Vagina (tissue), 2 donors: ENCODE results near the gene SERPINE2. TPM values are rescaled to one million over a fixed set of nuclear protein-coding genes. Genes with fewer than 3 reads are reported as not detected.

Source experiments
- DNase-seq, 2 donors: peaks; one replicate each; pipeline ENCODE4 v3.0.0-alpha.2; 2017; ENCODE audit errors: extremely low spot score in 2 of 2
- H3K27ac ChIP-seq: fragments of 200-600 bp; sonication (generic); one replicate; pipeline ENCODE4 v1.5.1; 2019
- H3K27me3 ChIP-seq: fragments of 200-600 bp; sonication (generic); one replicate; pipeline ENCODE4 v1.5.1; 2019
- H3K36me3 ChIP-seq, 2 donors: fragments of 200-600 bp; sonication (generic); one replicate each; pipeline ENCODE4 v1.5.1; 2017 to 2019
- H3K4me1 ChIP-seq: fragments of 200-600 bp; sonication (generic); one replicate; pipeline ENCODE4 v1.5.1; 2019
- H3K4me3 ChIP-seq, 2 donors: fragments of 200-600 bp; sonication (generic); 1 replicate in 1 of 2; 2 replicates in 1 of 2; pipeline ENCODE4 v1.5.1; 2016 to 2019
- H3K9me3 ChIP-seq: fragments of 200-600 bp; sonication (generic); one replicate; pipeline ENCODE4 v1.5.1; 2019
- CTCF ChIP-seq, 3 experiments: fragments of 450-650 bp in 2 of 3; fragments of 200-600 bp in 1 of 3; sonication (generic) in 1 of 3; IDR thresholded peaks; one replicate each; pipeline ENCODE4 v1.5.1; 2017 to 2019; ENCODE audit warnings: antibody characterized with exemption in 3 of 3, mild to moderate bottlenecking in 2 of 3, moderate library complexity in 2 of 3
- POLR2A ChIP-seq, 2 donors: fragments of 450-650 bp; IDR thresholded peaks; one replicate each; pipeline ENCODE4 v1.6.1; 2017; ENCODE audit warnings: antibody characterized with exemption in 2 of 2, mild to moderate bottlenecking in 2 of 2, moderate library complexity in 2 of 2
- POLR2AphosphoS5 ChIP-seq, 2 donors: sonication (generic); formaldehyde crosslinking; IDR thresholded peaks; one replicate each; pipeline ENCODE4 v1.9.0; 2017; ENCODE audit warnings: antibody characterized with exemption in 2 of 2, mild to moderate bottlenecking in 2 of 2, low read depth in 1 of 2; ENCODE audit not compliant: insufficient read depth in 1 of 2
- intact Hi-C: fragments of 100-400 bp; cut with DNase I; formaldehyde crosslinking; loops from one replicate; pipeline ENCODE4 v1.15.1; 2023
- total RNA-seq: library from RNA; depleted of rRNA; stranded (reverse); fragments of >200 nt; gene quantifications from one replicate; pipeline ENCODE4 v1.2.3, GENCODE V29; 2016

SERPINE2 gene
- total RNA-seq, 1 donor from 2014 or later, result 52.3 TPM

- Histone ChIP-seq H3K9me3 (no peaks in the 10 kb centered on the region), H3K4me3 (no peak overlapping the region), H3K36me3 (peaks cover 0 to 9% of the 10 kb centered on the region in 2 donors), H3K27me3 (no peaks in the 10 kb centered on the region), H3K4me1 (no peaks in the 10 kb centered on the region), H3K27ac (no peak overlapping the region)
- intact Hi-C loops, result no loop called here
- TF ChIP-seq POLR2A (IDR thresholded peaks at IDR 0.05), result no peak
- no peak for TF ChIP-seq CTCF (IDR thresholded peaks at IDR 0.05)
- no peak for TF ChIP-seq POLR2AphosphoS5 (IDR thresholded peaks at IDR 0.05; ENCODE audit: insufficient read depth in 1 of 2, low read depth in 1 of 2)
- no peak for DNase-seq
These were observed 58.7 kb downstream of the SERPINE2 start for GRCh38 chr2:223980397-223980735.

GRCh38 chr2:223979730-223980396 lies 59.2 kb downstream of the SERPINE2 start:
- Histone ChIP-seq H3K4me3 (no peak overlapping the region), H3K27me3 (no peaks in the 10 kb centered on the region), H3K36me3 (peaks cover 0 to 9% of the 10 kb centered on the region in 2 donors), H3K4me1 (no peaks in the 10 kb centered on the region), H3K9me3 (no peaks in the 10 kb centered on the region), H3K27ac (no peak overlapping the region)
- intact Hi-C loops, result no loop called here
- DNase-seq, result no peak
- TF ChIP-seq CTCF (IDR thresholded peaks at IDR 0.05), result no peak
- TF ChIP-seq POLR2AphosphoS5 (IDR thresholded peaks at IDR 0.05; ENCODE audit: insufficient read depth in 1 of 2, low read depth in 1 of 2), result no peak
- TF ChIP-seq POLR2A (IDR thresholded peaks at IDR 0.05), result no peak

GRCh38 chr2:223978451-223978850 lies 60.6 kb downstream of the SERPINE2 start:
- no peaks in the 10 kb centered on the region for H3K27me3 ChIP-seq
- intact Hi-C loops, result no loop called here

GRCh38 chr2:223976635-223977226 lies 62.4 kb downstream of the SERPINE2 start:
- no peaks in the 10 kb centered on the region for H3K4me1 ChIP-seq
- no peaks in the 10 kb centered on the region for H3K27me3 ChIP-seq
- intact Hi-C loops, result no loop called here
- H3K36me3 ChIP-seq, result peaks cover 0 to 9% of the 10 kb centered on the region in 2 donors
- H3K4me3 ChIP-seq, result no peak overlapping the region
- H3K9me3 ChIP-seq, result no peaks in the 10 kb centered on the region
- no peak overlapping the region for H3K27ac ChIP-seq
- no peak for DNase-seq
- TF ChIP-seq CTCF (IDR thresholded peaks at IDR 0.05) (no peak), POLR2A (IDR thresholded peaks at IDR 0.05) (no peak), POLR2AphosphoS5 (IDR thresholded peaks at IDR 0.05; ENCODE audit: insufficient read depth in 1 of 2, low read depth in 1 of 2) (no peak)

More at GRCh38 chr2:223978451-223978850, 60.6 kb downstream of the SERPINE2 start:
- no peak overlapping the region for H3K4me3 ChIP-seq
- H3K36me3 ChIP-seq, result peaks cover 0 to 9% of the 10 kb centered on the region in 2 donors
- no peak for DNase-seq
- H3K27ac ChIP-seq, result no peak overlapping the region
- H3K4me1 ChIP-seq, result no peaks in the 10 kb centered on the region
- no peaks in the 10 kb centered on the region for H3K9me3 ChIP-seq
- no peak for TF ChIP-seq CTCF (IDR thresholded peaks at IDR 0.05)
- no peak for TF ChIP-seq POLR2A (IDR thresholded peaks at IDR 0.05)
- TF ChIP-seq POLR2AphosphoS5 (IDR thresholded peaks at IDR 0.05; ENCODE audit: insufficient read depth in 1 of 2, low read depth in 1 of 2), result no peak

- H3K27ac ChIP-seq, result no peak overlapping the region
- no peaks in the 10 kb centered on the region for H3K27me3 ChIP-seq
- H3K4me1 ChIP-seq, result no peaks in the 10 kb centered on the region
- TF ChIP-seq CTCF (IDR thresholded peaks at IDR 0.05), result no peak
- no peak for TF ChIP-seq POLR2A (IDR thresholded peaks at IDR 0.05)
- no peak for TF ChIP-seq POLR2AphosphoS5 (IDR thresholded peaks at IDR 0.05; ENCODE audit: insufficient read depth in 1 of 2, low read depth in 1 of 2)
- intact Hi-C loops, result no loop called here
- no peak overlapping the region for H3K4me3 ChIP-seq
- H3K9me3 ChIP-seq, result no peaks in the 10 kb centered on the region
- no peaks in the 10 kb centered on the region for H3K36me3 ChIP-seq
- no peak for DNase-seq
These were observed 65.5 kb downstream of the SERPINE2 start for GRCh38 chr2:223973606-223974005.
